ENCODE results near the gene BBS9. TPM values are rescaled to one million over a fixed set of nuclear protein-coding genes. Genes with fewer than 3 reads are reported as not detected.

Gene BBS9
- total and polyA plus RNA-seq, 12 donors, result 4.1 to 44.0 (median 10.0) TPM

DNA sequence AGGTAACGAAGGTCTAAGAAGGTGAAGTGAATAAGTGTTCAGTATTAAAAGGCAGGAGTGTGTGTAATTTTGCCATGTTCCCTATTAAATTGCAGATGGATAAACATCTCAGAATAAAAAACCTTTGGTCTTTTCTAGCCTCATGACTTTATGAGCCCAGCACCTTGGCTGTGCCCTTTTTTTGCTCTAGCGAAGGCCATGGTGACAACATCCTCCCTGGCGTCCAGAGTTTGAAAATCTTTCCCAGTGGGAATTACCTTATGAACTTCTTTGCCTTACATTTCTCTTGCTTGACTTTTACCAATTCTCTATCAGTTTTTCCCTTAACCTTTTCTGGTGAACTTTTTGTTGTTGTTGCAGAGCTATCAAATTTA is 407.7 kb downstream of the BBS9 start:
- H3K4me1 ChIP-seq, result peaks cover 0 to 18% (median 4%) of the 10 kb centered on the region in 9 donors
- no peaks in the 10 kb centered on the region for H3K27me3 ChIP-seq
- H3K36me3 ChIP-seq, result peaks cover 0 to 12% (median 0%) of the 10 kb centered on the region in 9 donors
- no peak overlapping the region for H3K4me3 ChIP-seq
- intact Hi-C loops (cut with DNase I), result no loop called here
- ATAC-seq (no peak), DNase-seq (no peak)
- H3K9me3 ChIP-seq, result peaks cover 0 to 17% (median 0%) of the 10 kb centered on the region in 11 donors
- H3K27ac ChIP-seq, result no peak overlapping the region
- 82 to 83% methylated on average over 3 of the region's 3 CpGs for WGBS, 2 donors
- TF ChIP-seq, protein P1, sequence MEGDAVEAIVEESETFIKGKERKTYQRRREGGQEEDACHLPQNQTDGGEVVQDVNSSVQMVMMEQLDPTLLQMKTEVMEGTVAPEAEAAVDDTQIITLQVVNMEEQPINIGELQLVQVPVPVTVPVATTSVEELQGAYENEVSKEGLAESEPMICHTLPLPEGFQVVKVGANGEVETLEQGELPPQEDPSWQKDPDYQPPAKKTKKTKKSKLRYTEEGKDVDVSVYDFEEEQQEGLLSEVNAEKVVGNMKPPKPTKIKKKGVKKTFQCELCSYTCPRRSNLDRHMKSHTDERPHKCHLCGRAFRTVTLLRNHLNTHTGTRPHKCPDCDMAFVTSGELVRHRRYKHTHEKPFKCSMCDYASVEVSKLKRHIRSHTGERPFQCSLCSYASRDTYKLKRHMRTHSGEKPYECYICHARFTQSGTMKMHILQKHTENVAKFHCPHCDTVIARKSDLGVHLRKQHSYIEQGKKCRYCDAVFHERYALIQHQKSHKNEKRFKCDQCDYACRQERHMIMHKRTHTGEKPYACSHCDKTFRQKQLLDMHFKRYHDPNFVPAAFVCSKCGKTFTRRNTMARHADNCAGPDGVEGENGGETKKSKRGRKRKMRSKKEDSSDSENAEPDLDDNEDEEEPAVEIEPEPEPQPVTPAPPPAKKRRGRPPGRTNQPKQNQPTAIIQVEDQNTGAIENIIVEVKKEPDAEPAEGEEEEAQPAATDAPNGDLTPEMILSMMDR (IDR thresholded peaks at IDR 0.05), result no peak

GRCh38 chr7:33539198-33539597 is 409.8 kb downstream of the BBS9 start:
- ATAC-seq (no peak), DNase-seq (no peak)
- TF ChIP-seq, protein P1 (IDR thresholded peaks at IDR 0.05), result no peak
- no peaks in the 10 kb centered on the region for H3K27me3 ChIP-seq
- WGBS, 2 donors, result 88 to 92% methylated on average over 2 of the region's 2 CpGs
- peaks cover 0 to 17% (median 0%) of the 10 kb centered on the region in 11 donors for H3K9me3 ChIP-seq
- H3K4me1 ChIP-seq, result peaks cover 0 to 18% (median 4%) of the 10 kb centered on the region in 9 donors
- no peak overlapping the region for H3K4me3 ChIP-seq
- peak overlapping the region in 1 of 10 donors; percentile 8 for H3K27ac ChIP-seq
- intact Hi-C loops (cut with DNase I), result no loop called here
- peaks cover 0 to 8% (median 0%) of the 10 kb centered on the region in 9 donors for H3K36me3 ChIP-seq

DNA sequence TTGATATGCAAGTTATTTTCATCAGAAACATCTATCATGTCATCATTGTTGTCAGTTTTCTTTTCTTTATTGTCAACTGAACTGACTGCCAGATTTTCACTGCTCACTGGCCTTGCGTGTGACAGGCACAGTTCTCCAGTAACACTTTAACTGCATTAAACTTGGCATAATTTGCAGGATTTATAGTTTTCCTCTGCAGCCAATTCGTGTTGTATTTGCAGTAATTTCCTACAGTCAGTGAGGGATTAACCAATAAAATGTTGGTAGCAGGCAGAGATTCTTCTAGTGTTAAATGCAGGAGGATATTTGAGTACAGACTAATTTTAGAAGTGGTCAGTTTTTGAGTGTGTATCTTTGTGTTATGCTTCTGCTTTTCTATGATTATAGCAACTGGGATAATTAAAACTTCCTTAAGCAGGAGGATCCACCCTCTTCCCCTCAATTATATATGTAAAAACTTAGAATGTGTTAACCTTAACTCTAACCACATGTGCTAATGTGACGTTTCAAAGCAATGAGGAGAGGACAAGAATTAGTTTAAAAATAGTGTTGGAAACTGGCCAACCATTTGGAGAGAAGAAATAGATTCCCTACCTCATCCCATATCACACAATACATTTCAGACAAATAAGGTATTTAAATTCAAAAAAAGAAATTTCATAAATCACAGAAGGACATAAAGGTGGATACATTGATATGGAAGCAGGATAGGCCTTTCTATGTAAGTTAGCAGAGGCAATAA is 410.5 kb downstream of the BBS9 start:
- TF ChIP-seq, protein P1 (IDR thresholded peaks at IDR 0.05), result no peak
- 45 to 51% methylated on average over 3 of the region's 3 CpGs for WGBS, 2 donors
- DNase-seq (no peak), ATAC-seq (peak in 1 of 8 donors; percentile 26)
- H3K4me1 ChIP-seq, result peaks cover 0 to 18% (median 4%) of the 10 kb centered on the region in 9 donors
- peaks cover 0 to 3% (median 0%) of the 10 kb centered on the region in 9 donors for H3K36me3 ChIP-seq
- H3K27ac ChIP-seq, result peak overlapping the region in 1 of 10 donors; percentile 8
- intact Hi-C loops (cut with DNase I), result no loop called here
- no peak overlapping the region for H3K4me3 ChIP-seq
- no peaks in the 10 kb centered on the region for H3K27me3 ChIP-seq
- peaks cover 0 to 17% (median 0%) of the 10 kb centered on the region in 11 donors for H3K9me3 ChIP-seq

GRCh38 chr7:33547880-33548279 is 418.5 kb downstream of the BBS9 start:
- DNase-seq (no peak), ATAC-seq (peak in 1 of 8 donors; percentile 63)
- H3K9me3 ChIP-seq, result peaks cover 0 to 3% (median 0%) of the 10 kb centered on the region in 11 donors
- TF ChIP-seq, protein P1 (IDR thresholded peaks at IDR 0.05), result no peak
- peaks cover 0 to 10% (median 0%) of the 10 kb centered on the region in 9 donors for H3K4me1 ChIP-seq
- no peaks in the 10 kb centered on the region for H3K27me3 ChIP-seq
- no peak overlapping the region for H3K27ac ChIP-seq
- no peaks in the 10 kb centered on the region for H3K36me3 ChIP-seq
- H3K4me3 ChIP-seq, result no peak overlapping the region
- intact Hi-C loops (cut with DNase I), result no loop called here

Measured in heart right ventricle (tissue), 16 donors.